SK-N-MC (cell line): ENCODE measurements around the gene OR52A5.

Source experiments
- EZH2 ChIP-seq: fragments of 200-600 bp; sonication (generic); IDR thresholded peaks from one replicate; pipeline ENCODE4 v1.6.1; 2017; ENCODE audit warnings: antibody characterized with exemption
- POLR2AphosphoS5 ChIP-seq: IDR thresholded peaks from 2 replicates; pipeline ENCODE4 v1.6.1; 2012; ENCODE audit warnings: mild to moderate bottlenecking, low read depth, low read length, borderline replicate concordance

GRCh38 chr11:5151713-5152153, 13.6 kb upstream of the OR52A5 start:
- TF ChIP-seq EZH2 (no peak), POLR2AphosphoS5 (no peak)
